Vagina (tissue), 2 donors: Measurements from ENCODE around the gene CD47.

ENCODE experiments used
- POLR2A ChIP-seq, 2 donors: fragments of 450-650 bp; IDR thresholded peaks; one replicate each; pipeline ENCODE4 v1.6.1; 2017; ENCODE audit warnings: antibody characterized with exemption in 2 of 2, mild to moderate bottlenecking in 2 of 2, moderate library complexity in 2 of 2
- POLR2AphosphoS5 ChIP-seq, 2 donors: sonication (generic); formaldehyde crosslinking; IDR thresholded peaks; one replicate each; pipeline ENCODE4 v1.9.0; 2017; ENCODE audit warnings: antibody characterized with exemption in 2 of 2, mild to moderate bottlenecking in 2 of 2, low read depth in 1 of 2; ENCODE audit not compliant: insufficient read depth in 1 of 2
- TF ChIP-seq, protein P1 (sequence below), 3 experiments: fragments of 450-650 bp in 2 of 3; fragments of 200-600 bp in 1 of 3; sonication (generic) in 1 of 3; IDR thresholded peaks; one replicate each; pipeline ENCODE4 v1.5.1; 2017 to 2019; ENCODE audit warnings: antibody characterized with exemption in 3 of 3, mild to moderate bottlenecking in 2 of 3, moderate library complexity in 2 of 3

DNA sequence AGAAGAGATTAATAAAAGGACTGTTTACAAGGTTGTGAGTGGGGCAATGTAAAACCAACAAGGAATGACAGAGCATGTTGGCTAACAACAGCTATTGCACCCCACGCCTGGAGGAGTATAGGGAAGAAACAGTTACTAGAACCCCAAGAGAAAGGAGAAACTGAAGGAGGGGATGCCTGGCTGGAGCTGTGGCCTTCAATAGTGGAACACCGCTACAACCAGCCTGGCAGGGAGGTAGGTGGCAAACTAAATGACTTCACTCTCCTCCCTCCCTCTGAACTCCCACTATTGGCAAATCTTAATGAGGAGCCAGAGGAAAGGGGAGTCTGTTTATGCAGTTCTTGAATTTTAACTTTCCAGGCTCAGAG is 7.2 kb upstream of the CD47 start:
- TF ChIP-seq, protein P1, sequence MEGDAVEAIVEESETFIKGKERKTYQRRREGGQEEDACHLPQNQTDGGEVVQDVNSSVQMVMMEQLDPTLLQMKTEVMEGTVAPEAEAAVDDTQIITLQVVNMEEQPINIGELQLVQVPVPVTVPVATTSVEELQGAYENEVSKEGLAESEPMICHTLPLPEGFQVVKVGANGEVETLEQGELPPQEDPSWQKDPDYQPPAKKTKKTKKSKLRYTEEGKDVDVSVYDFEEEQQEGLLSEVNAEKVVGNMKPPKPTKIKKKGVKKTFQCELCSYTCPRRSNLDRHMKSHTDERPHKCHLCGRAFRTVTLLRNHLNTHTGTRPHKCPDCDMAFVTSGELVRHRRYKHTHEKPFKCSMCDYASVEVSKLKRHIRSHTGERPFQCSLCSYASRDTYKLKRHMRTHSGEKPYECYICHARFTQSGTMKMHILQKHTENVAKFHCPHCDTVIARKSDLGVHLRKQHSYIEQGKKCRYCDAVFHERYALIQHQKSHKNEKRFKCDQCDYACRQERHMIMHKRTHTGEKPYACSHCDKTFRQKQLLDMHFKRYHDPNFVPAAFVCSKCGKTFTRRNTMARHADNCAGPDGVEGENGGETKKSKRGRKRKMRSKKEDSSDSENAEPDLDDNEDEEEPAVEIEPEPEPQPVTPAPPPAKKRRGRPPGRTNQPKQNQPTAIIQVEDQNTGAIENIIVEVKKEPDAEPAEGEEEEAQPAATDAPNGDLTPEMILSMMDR (IDR thresholded peaks at IDR 0.05) = no peak
- no peak for TF ChIP-seq POLR2A (IDR thresholded peaks at IDR 0.05)
- TF ChIP-seq POLR2AphosphoS5 (IDR thresholded peaks at IDR 0.05; ENCODE audit: insufficient read depth in 1 of 2, low read depth in 1 of 2) = no peak
